NCI-H510A (cell line): ENCODE results near the gene CCL4L2.
"Not testable (repeated sequence)": the region's sequence is repeated elsewhere in the genome, so short reads cannot be mapped to it uniquely, and the experiment has no call there.

ENCODE experiments used
- DNase-seq: peaks from one replicate; lab custom pipeline; 2025; lab: John Stamatoyannopoulos, UW

CCL4L2 gene

GRCh38 chr17:36221581-36222100, 10.8 kb downstream of the CCL4L2 start:
- DNase-seq: not testable (repeated sequence)

- DNase-seq: not testable (repeated sequence)
These were observed 12.1 kb downstream of the CCL4L2 start for GRCh38 chr17:36222967-36223366.

GRCh38 chr17:36229644-36230043, 18.8 kb downstream of the CCL4L2 start:
- not testable (repeated sequence) for DNase-seq

GRCh38 chr17:36242046-36242445, 31.2 kb downstream of the CCL4L2 start:
- DNase-seq: not testable (repeated sequence)
